Left cardiac atrium (tissue), 4 donors: ENCODE measurements around the gene MAP2K6. TPM values are rescaled to one million over a fixed set of nuclear protein-coding genes. Genes with fewer than 3 reads are reported as not detected.

Experiments
- ATAC-seq, 2 donors: fragments of 200-7000 bp; cut with Tn5 transposase; one replicate each; pipeline ENCODE4 v1.9.1; 2020; ENCODE audit warnings: mild to moderate bottlenecking in 2 of 2, moderate library complexity in 2 of 2
- DNase-seq: peaks from one replicate; pipeline ENCODE4 v3.0.0-alpha.2; 2020
- intact Hi-C, 2 donors: fragments of 100-400 bp; cut with DNase I; formaldehyde crosslinking; loops; one replicate each; pipeline versions ENCODE4 v1.14.1 to v1.15.1; 2022 to 2023
- total RNA-seq, 2 donors: library from RNA; stranded (reverse); fragmentation: NEBNext Ultra II Directional; extraction: Animal tissue kit (Norgen Biotek cat#: 25700); gene quantifications; one replicate each; pipeline ENCODE4 v1.2.1, GENCODE V29; 2021
- donor health status: DM: no; HTN: yes; CAD: no.
- donor health status: DM: no; HTN: yes; CAD: no; lungs with severe emphysema.
- donor health status: DM: yes; HTN: yes; CAD: no.
- donor health status: Dilated cardiomyopathy.

MAP2K6 gene
- total RNA-seq, 2 donors from 2014 or later: 3.2 to 7.4 TPM

DNA sequence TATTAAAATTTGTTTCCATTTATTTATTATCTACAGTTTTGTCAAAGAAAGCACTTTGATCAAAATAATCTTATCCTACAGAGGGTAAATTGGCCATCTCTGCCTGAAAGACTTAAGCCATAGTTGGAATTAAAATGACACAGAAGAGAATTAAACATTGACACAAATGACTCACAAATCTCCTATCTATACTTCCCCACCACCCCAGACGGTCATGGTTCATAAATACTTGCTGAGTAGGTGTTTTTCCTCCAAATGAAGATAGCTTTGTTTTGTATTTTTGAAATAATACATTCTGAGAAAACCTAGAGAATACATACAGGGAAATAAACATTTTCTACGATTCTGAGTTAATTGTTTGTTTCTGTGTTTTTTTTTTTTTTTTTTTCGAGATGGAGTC, 142.8 kb downstream of the MAP2K6 start:
- DNase-seq (no peak), ATAC-seq (no peak)
- intact Hi-C loops: no loop called here

DNA sequence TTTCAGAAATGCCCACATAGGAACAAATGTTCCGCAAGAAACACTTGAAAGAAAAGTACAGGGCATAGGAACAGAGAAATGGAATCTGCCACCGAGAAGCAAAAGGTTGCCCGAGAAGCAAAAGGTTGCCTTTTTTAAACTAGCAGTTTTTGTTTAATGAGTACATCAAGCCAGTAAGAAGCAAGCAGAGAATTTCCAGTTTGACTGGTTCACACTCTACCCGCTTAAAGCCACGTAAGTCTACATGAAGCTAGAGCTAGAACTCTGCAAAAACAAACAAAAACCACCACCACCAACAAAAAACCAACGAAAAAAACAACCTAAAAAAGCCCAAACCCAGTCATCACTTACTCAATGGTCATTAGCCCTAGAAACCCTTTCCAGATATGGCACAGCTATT, 144.3 kb downstream of the MAP2K6 start:
- intact Hi-C loops: no loop called here
- DNase-seq (no peak), ATAC-seq (no peak)

- no peak for DNase-seq
- ATAC-seq: peak; percentile 54 to 82
- intact Hi-C loops: no loop called here
Observed at GRCh38 chr17:69560987-69561441, 146.5 kb downstream of the MAP2K6 start.

GRCh38 chr17:69561462-69561861, 147.0 kb downstream of the MAP2K6 start:
- peak in 1 of 2 donors; percentile 19 for ATAC-seq
- intact Hi-C loops: no loop called here

GRCh38 chr17:69565447-69565846, 150.9 kb downstream of the MAP2K6 start:
- DNase-seq (no peak), ATAC-seq (no peak)

More at GRCh38 chr17:69561462-69561861, 147.0 kb downstream of the MAP2K6 start:
- no peak for DNase-seq

DNA sequence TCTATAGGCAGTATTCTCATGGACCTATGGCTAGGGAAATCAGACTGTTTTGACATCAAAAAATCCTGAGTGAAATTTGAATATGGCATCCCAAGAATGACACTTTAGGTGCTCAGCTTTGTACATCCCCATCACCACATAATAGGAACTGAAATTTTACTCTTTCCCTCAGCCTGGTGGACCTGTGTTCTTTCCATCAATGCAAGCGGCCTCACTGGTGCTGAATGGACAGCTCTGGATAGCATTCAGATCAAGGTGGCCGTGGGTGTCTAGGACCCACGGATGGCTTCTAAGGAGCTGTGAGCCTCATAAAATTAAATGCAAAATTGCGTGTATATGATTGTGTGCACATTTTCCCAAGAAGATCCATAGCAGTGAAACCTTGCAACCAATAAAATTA, 152.6 kb downstream of the MAP2K6 start:
- no peak for ATAC-seq
- no peak for DNase-seq
- intact Hi-C loops: loop anchor here in 1 of 2 donors (5.0 kb wide), 1 partner anchor 1055 kb away; no protein-coding TSS in a partner anchor

More at GRCh38 chr17:69565447-69565846, 150.9 kb downstream of the MAP2K6 start:
- intact Hi-C loops: loop anchor here in 1 of 2 donors (5.0 kb wide), 1 partner anchor 1057 kb away; no protein-coding TSS in a partner anchor

- DNase-seq (no peak), ATAC-seq (no peak)
- intact Hi-C loops: loop anchor here in 1 of 2 donors (10.0 kb wide), 1 partner anchor 982 kb away; no protein-coding TSS in a partner anchor
Observed at GRCh38 chr17:69572747-69573146, 158.2 kb downstream of the MAP2K6 start.

GRCh38 chr17:69573396-69573795, 158.9 kb downstream of the MAP2K6 start:
- intact Hi-C loops: loop anchor here in 1 of 2 donors (10.0 kb wide), 1 partner anchor 981 kb away; no protein-coding TSS in a partner anchor
- ATAC-seq (no peak), DNase-seq (no peak)

- no peak for DNase-seq
- intact Hi-C loops: loop anchor here in 1 of 2 donors (10.0 kb wide), 1 partner anchor 980 kb away; no protein-coding TSS in a partner anchor
- ATAC-seq: no peak
Observed at GRCh38 chr17:69574257-69575197, 160.0 kb downstream of the MAP2K6 start.

DNA sequence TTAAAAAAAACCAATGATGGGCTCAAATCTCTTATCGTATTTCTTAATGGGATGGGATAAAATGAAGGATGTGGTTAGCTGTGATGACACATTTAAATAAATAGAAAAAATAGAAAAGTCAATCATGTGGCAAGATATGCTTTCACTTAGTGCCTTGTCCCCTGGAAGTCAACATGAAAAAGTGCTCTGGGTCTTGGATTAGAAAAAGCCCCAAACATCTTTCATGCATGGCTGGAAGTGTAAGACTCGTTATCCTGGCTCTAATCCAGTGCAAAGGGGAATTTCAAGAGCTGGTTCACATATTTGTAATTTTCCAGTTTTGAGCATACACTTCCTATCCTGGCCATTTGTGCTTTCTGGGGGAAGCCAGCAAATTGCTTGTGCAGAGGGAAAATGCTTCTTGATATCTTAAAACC, 160.9 kb downstream of the MAP2K6 start:
- intact Hi-C loops: loop anchor here in 1 of 2 donors (10.0 kb wide), 1 partner anchor 979 kb away; no protein-coding TSS in a partner anchor
- peak in 1 of 2 donors; percentile 81 for ATAC-seq
- no peak for DNase-seq

DNA sequence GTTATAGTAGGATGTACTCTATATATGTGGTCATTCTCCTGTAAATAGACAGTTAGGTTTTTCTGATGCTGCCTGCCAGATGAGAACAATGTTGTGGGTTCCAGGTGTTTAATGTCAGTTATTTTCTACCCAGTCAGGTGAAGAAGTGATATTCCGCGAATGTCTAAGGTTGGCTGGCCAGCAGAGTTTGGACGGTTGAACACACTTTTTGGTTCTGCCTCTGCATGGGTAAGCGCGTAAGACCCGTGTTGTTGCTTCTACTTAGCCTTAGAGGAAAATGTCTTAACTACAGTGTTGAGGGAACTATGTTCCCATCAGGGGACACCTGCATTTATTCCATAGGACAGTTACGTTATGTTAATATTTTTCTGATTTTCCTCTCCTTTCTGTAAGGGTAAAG, 162.6 kb downstream of the MAP2K6 start:
- DNase-seq: no peak
- ATAC-seq: no peak
- intact Hi-C loops: loop anchor here in 1 of 2 donors (10.0 kb wide), 1 partner anchor 978 kb away; no protein-coding TSS in a partner anchor

DNA sequence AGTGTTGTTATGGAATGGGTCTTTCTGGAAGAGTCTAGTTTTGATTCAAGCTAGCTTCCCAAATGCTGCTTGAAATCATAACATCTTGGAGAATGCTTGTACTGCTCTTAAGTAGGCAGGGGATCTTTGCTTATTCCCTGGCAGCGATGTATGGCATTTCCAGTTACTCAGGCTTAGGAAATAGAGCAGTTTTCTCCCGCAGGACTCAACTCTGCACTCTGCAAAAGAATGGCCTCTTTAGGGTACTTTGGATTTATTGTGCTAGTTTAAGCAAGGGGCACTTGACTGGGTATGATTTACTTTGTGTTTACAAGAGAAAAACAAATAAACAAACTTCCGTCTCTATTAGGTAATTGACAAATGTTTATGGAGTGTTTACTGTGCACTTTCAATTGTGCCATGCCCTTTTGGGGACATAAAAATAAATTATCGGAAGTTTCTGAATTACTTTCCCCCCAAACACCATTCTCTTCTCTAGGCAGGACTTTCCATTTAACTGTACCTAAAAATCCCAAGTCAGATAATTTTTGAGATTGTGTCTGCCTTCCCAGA, 164.0 kb downstream of the MAP2K6 start:
- intact Hi-C loops: loop anchor here in 1 of 2 donors (10.0 kb wide), 1 partner anchor 976 kb away; no protein-coding TSS in a partner anchor
- ATAC-seq: no peak
- DNase-seq: no peak

- no peak for ATAC-seq
- no peak for DNase-seq
- intact Hi-C loops: loop anchor here in 1 of 2 donors (10.0 kb wide), 1 partner anchor 975 kb away; no protein-coding TSS in a partner anchor
Observed at GRCh38 chr17:69579961-69580677, 165.6 kb downstream of the MAP2K6 start.

DNA sequence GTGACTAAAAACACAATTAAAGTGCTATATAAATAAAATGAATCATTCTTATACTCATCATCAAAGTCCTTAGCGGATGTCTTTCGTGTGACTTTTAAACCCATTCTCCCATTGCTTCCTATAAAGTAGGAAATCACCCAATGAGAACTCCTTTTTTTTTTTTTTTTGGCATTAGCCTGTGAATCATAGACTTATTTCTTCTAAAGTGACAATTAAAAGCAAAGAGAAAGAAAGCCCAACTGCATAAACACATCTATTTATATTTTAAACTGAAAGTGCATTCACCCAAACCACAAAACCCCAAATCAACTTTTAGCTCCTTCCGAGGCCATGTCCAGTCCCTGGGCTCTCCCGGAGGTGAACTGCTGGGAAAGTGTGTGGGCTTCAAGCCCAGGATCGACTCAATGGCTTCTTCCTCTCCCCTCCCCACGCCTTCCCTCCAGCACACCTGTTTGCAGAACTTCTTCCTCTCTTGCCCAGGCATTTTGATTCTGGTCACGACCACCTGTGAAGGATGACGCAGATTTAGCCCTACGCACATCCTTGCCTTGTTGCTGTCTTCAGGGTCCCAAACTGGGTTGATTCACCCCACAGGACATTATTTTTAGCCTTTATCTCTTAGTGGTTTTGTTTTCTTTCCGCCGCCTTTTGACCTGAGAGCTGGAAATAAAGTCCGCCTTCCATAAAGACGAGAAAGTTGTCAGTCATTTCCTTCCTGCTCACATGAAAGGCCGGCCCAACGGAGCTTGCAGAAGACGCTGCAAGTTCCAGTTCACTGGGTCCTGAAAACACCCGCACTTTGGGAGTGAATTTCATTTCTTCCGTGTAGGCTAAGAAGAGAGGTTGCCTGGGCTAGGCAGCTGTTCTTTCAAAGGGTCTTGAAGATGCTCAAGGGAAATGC, 166.8 kb downstream of the MAP2K6 start:
- DNase-seq: peak; percentile 35
- no peak for ATAC-seq
- intact Hi-C loops: no loop called here

DNA sequence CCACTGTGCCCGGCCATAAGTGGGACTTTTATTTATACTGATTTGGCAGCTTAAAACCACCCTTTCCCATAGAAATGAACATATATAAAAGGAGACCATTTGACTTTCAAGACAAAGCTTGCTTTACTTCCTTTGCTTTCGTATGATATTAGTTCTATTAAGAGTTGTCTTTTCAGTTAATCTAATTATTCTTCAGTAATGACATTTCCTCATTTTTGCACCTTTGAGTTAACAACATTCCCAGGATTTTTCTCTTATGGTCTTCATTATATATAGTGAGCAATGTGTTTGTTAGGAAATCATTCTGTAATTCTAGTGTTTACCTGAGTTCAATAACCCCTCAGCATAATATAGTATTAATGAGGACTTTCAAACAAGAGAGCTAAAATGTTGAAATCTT, 173.8 kb downstream of the MAP2K6 start:
- ATAC-seq (no peak), DNase-seq (no peak)
- intact Hi-C loops: no loop called here

- no peak for DNase-seq
- intact Hi-C loops: no loop called here
- ATAC-seq: no peak
Observed at GRCh38 chr17:69588827-69589239, 174.3 kb downstream of the MAP2K6 start.

DNA sequence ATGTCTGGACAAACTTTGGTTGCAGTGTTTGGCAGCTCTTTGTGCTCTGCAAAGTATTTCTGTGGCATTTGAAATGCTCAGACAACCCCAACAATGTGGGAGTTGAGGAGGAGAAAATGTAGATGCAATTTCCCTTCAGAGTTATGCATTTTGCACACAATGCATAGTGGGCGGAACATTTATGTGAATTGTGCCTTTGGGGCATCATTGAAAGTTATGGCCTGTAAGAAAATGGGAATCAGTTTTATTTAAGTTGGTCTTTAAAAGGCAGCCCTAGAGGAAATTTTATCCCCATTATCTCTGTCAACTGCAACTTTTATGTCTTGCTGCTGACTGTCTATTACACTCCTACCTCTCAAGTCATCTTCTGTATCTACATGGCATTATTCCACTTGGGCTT, 176.2 kb downstream of the MAP2K6 start:
- DNase-seq (no peak), ATAC-seq (no peak)
- intact Hi-C loops: no loop called here
